ENCODE data around the gene BEND5.
A peak's percentile ranks its signal among the peaks of the same experiment; 100 is the strongest.

DNA sequence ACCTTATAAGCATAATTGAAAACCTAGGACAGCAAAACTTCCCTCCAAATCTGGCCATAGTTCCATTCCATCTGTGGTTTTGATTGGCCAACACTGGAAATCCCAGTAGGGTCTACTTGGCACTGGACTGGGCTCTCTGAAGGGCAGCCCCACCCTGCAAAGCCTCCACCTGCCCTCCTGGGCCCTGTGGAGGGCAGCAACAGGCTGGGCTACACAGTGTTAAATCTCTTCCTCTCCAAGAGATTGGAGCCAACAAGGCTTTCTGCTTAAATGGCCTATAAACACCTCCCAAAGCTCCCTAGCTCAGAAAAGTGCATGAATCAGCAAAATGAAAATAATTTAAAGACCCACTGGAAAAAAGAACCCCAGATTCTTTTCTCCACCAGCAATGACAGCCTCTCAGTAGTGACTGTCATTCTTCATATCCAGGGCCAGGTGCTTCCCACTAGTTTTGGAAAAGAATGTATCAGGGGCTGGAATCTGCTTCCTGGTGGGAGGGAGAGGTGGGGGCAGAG, 58.5 kb downstream of the BEND5 start:
- TF ChIP-seq EZH2 (IDR thresholded peaks at IDR 0.05; ENCODE audit: borderline replicate concordance, low read length): no peak
- TF ChIP-seq, protein P1, sequence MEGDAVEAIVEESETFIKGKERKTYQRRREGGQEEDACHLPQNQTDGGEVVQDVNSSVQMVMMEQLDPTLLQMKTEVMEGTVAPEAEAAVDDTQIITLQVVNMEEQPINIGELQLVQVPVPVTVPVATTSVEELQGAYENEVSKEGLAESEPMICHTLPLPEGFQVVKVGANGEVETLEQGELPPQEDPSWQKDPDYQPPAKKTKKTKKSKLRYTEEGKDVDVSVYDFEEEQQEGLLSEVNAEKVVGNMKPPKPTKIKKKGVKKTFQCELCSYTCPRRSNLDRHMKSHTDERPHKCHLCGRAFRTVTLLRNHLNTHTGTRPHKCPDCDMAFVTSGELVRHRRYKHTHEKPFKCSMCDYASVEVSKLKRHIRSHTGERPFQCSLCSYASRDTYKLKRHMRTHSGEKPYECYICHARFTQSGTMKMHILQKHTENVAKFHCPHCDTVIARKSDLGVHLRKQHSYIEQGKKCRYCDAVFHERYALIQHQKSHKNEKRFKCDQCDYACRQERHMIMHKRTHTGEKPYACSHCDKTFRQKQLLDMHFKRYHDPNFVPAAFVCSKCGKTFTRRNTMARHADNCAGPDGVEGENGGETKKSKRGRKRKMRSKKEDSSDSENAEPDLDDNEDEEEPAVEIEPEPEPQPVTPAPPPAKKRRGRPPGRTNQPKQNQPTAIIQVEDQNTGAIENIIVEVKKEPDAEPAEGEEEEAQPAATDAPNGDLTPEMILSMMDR (conservative IDR thresholded peaks at IDR 0.05 in 1 of 2, IDR thresholded peaks at IDR 0.05 in 1 of 2; ENCODE audit: extremely low read depth in 1 of 2, insufficient read depth in 1 of 2, low read depth in 1 of 2, low read length in 2 of 2): peak in 1 of 2 donors; percentile 17

All from mammary epithelial cell (primary cell).